Kidney (tissue), 14 donors: Measurements from ENCODE around the gene ZNF726. TPM values are rescaled to one million over a fixed set of nuclear protein-coding genes. Genes with fewer than 3 reads are reported as not detected.
A peak's percentile ranks its signal among the peaks of the same experiment; 100 is the strongest.
"Not testable (repeated sequence)": the region's sequence is repeated elsewhere in the genome, so short reads cannot be mapped to it uniquely, and the experiment has no call there.

Experiments used
- DNase-seq, 5 donors: peaks; one replicate each; pipeline ENCODE4 v3.0.0-alpha.2; 2013 to 2020
- FAIRE-seq: peaks from 2 replicates; lab custom pipeline; 2012; peaks lifted over from hg19 to GRCh38; lab: Jason Lieb, UNC
- H3K27ac ChIP-seq, 2 donors: one replicate each; pipeline ENCODE4 v1.7.0; 2013; ENCODE audit warnings: low read depth in 2 of 2, low read length in 2 of 2, inconsistent platforms in 1 of 2
- H3K27me3 ChIP-seq: one replicate; pipeline ENCODE4 v1.7.1; 2013; ENCODE audit warnings: low read length, inconsistent platforms; ENCODE audit not compliant: control insufficient read depth, insufficient read depth
- H3K36me3 ChIP-seq, 3 donors: one replicate each; pipeline versions ENCODE4 v1.7.0 to v1.7.1; 2013; ENCODE audit warnings: low read length in 3 of 3, control low read depth in 1 of 3, inconsistent platforms in 1 of 3; ENCODE audit not compliant: insufficient read depth in 3 of 3, control insufficient read depth in 2 of 3
- H3K4me1 ChIP-seq, 3 donors: one replicate each; pipeline versions ENCODE4 v1.7.0 to v1.7.1; 2013; ENCODE audit warnings: low read length in 3 of 3, inconsistent platforms in 1 of 3, low read depth in 1 of 3; ENCODE audit not compliant: control insufficient read depth in 2 of 3, insufficient read depth in 2 of 3
- H3K4me3 ChIP-seq, 3 donors: one replicate each; pipeline versions ENCODE4 v1.7.0 to v1.8.1; 2013; ENCODE audit warnings: low read length in 3 of 3, control low read depth in 1 of 3, inconsistent platforms in 1 of 3
- H3K9ac ChIP-seq, 3 donors: one replicate each; pipeline versions ENCODE4 v1.7.0 to v1.7.1; 2013; ENCODE audit warnings: low read length in 3 of 3, control low read depth in 1 of 3, inconsistent platforms in 1 of 3
- H3K9me3 ChIP-seq, 3 donors: one replicate each; pipeline versions ENCODE4 v1.7.0 to v1.7.1; 2013; ENCODE audit warnings: low read length in 3 of 3, control low read depth in 1 of 3, inconsistent platforms in 1 of 3; ENCODE audit not compliant: control insufficient read depth in 2 of 3, insufficient read depth in 1 of 3
- intact Hi-C: fragments of 100-400 bp; cut with DNase I; formaldehyde crosslinking; loops from one replicate; pipeline ENCODE4 v1.11.1; 2022
- polyA plus RNA-seq: library from polyadenylated mRNA; stranded (reverse); fragments of 350-450 nt; fragmentation: Illumina TruSeq; extraction: RNeasy Lipid Tissue Mini Kit (QIAGEN cat#74804); gene quantifications from one replicate; pipeline ENCODE4 v1.2.3, GENCODE V29; 2014; ENCODE audit warnings: low read depth, low replicate concordance; ENCODE audit not compliant: insufficient read depth
- total RNA-seq: library from RNA; stranded (reverse); fragmentation: NEBNext Ultra II Directional; extraction: Animal tissue kit (Norgen Biotek cat#: 25700); gene quantifications from one replicate; pipeline ENCODE4 v1.2.1, GENCODE V29; 2021
- TF ChIP-seq, protein P1 (sequence below): IDR thresholded peaks from 3 replicates; pipeline ENCODE4 v1.5.1; 2012; ENCODE audit warnings: mild to moderate bottlenecking, moderate library complexity, borderline replicate concordance; ENCODE audit not compliant: insufficient read depth; ENCODE audit errors: extremely low read depth
- donor health status: control.
- donor health status: control.
- donor health status: control.
- donor health status: control.
- donor health status: control.
- donor health status: DM: yes; HTN: yes; CAD: no.
- donor health status: Normal renal cell carcinoma (clear cell type).

The ZNF726 gene
- total and polyA plus RNA-seq, 2 donors from 2014 or later = 2.7 to 6.4 TPM

DNA sequence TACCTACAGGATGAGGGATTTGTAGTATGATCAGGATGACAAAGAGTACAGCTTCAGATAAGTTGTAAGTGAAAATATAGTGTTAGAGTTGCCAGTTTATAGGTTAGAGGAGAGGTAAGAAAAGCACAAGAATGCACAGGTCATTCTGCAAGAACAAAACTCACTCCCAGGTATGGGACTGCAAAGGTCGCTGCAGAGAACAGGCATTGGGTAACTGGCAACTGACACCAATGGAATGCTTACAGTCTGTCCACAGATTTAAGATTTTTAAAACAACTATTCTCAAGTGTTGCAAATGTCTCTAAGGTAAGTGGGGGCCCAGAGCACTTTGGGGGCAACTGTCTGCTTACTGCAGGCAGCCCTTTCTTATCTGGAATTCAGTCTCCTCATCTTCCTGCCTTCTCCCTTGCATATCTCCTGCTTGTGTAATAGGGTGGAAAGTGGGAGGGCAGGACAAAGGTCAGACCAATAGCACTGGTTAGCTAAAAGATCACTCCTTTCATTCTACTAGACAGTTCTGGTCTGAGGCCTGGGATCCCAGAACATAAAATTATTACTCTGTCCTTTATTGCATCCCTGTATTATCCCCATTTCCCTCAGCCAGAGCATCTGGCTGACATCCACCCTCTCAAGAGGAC, 42.3 kb upstream of the ZNF726 start:
- intact Hi-C loops = loop anchor here (5.0 kb wide), 1 partner anchor 95 kb away; no protein-coding TSS in a partner anchor
- H3K4me3 ChIP-seq = no peak overlapping the region
- DNase-seq = no peak
- TF ChIP-seq, protein P1, sequence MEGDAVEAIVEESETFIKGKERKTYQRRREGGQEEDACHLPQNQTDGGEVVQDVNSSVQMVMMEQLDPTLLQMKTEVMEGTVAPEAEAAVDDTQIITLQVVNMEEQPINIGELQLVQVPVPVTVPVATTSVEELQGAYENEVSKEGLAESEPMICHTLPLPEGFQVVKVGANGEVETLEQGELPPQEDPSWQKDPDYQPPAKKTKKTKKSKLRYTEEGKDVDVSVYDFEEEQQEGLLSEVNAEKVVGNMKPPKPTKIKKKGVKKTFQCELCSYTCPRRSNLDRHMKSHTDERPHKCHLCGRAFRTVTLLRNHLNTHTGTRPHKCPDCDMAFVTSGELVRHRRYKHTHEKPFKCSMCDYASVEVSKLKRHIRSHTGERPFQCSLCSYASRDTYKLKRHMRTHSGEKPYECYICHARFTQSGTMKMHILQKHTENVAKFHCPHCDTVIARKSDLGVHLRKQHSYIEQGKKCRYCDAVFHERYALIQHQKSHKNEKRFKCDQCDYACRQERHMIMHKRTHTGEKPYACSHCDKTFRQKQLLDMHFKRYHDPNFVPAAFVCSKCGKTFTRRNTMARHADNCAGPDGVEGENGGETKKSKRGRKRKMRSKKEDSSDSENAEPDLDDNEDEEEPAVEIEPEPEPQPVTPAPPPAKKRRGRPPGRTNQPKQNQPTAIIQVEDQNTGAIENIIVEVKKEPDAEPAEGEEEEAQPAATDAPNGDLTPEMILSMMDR = no peak
- no peak for FAIRE-seq
- no peak overlapping the region for H3K27ac ChIP-seq
- no peaks in the 10 kb centered on the region for H3K4me1 ChIP-seq
- no peaks in the 10 kb centered on the region for H3K9me3 ChIP-seq
- H3K27me3 ChIP-seq = no peaks in the 10 kb centered on the region
- H3K9ac ChIP-seq = no peak overlapping the region
- H3K36me3 ChIP-seq = no peaks in the 10 kb centered on the region

DNA sequence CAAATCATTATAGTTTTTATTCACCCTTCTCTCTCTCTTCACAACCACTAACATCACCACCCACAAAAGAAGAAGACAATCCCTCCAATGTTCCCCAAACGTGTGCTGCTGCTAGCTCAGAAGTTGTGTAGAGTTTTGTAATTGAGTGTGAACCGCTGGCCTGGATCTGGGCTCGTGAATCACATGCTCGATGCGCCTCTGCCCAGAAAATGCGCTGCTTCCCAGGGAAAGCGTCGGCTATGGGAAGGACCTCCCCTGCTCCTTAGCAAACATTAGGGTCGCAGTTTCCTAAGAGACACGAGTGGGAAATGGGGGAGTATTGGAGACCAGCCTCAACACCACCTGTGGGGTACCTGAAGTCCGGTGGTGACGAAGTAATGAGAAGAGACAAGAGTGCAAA, 38.4 kb upstream of the ZNF726 start:
- Histone ChIP-seq H3K4me1 (no peaks in the 10 kb centered on the region), H3K4me3 (no peak overlapping the region), H3K9me3 (no peaks in the 10 kb centered on the region), H3K36me3 (no peaks in the 10 kb centered on the region), H3K27me3 (no peaks in the 10 kb centered on the region), H3K27ac (no peak overlapping the region), H3K9ac (no peak overlapping the region)
- TF ChIP-seq, protein P1 = no peak
- no peak for FAIRE-seq
- DNase-seq = peak in 1 of 5 donors; percentile 12
- intact Hi-C loops = no loop called here

DNA sequence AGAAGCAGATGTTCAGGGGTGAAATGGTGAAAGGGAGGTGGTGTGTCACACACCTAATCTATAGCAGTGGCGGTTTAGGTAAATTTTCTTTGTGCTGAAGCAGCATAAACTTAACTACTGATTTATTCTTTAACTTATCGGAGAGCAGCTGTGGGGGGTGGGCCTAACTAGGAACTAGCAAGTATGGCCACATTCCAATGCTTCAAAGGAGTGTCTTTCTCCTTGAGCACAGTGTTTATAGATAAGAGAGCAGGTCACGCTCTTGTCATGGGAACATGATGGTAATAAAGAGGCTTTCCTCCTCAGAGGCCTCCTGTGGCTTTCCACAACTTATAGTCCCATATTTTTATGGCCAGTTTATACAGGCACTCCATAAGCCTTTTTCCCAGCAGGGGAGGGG, 37.9 kb upstream of the ZNF726 start:
- H3K27me3 ChIP-seq, H3K9me3 ChIP-seq, H3K9ac ChIP-seq, H3K36me3 ChIP-seq, H3K27ac ChIP-seq, intact Hi-C loops, H3K4me3 ChIP-seq, FAIRE-seq, H3K4me1 ChIP-seq: not testable (repeated sequence)
- DNase-seq = peak in 3 of 5 donors; percentile 9 to 53 (median 22)

DNA sequence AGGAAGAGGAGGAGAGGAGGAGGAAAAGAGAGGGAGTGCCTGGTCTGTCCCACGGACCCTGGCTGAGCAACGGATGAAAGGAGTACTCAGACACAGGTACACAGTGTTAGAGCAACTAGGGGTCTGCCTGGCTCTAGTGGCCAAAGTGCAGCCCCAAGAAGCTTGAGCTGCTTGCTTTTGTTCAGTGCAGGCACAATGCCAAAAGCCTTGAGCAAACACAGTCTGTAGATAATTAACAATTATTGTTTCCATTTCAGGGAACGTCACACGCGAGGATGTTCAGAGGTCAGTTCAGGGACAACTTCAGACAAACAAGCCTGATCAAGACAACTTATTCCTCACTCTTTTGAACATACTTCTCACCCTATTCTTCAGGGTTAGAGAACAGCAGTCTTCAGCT, 32.2 kb upstream of the ZNF726 start:
- FAIRE-seq (no peak), DNase-seq (peak in 1 of 5 donors; percentile 45)
- Histone ChIP-seq H3K36me3 (no peaks in the 10 kb centered on the region), H3K4me1 (peaks cover 0 to 7% (median 3%) of the 10 kb centered on the region in 3 donors), H3K27ac (peak overlapping the region in 1 of 2 donors; percentile 26), H3K9me3 (peaks cover 0 to 3% (median 0%) of the 10 kb centered on the region in 3 donors), H3K27me3 (no peaks in the 10 kb centered on the region), H3K4me3 (no peak overlapping the region), H3K9ac (no peak overlapping the region)
- intact Hi-C loops = no loop called here
- TF ChIP-seq, protein P1 = no peak
